ENCODE results near the gene WNT3A. TPM values are rescaled to one million over a fixed set of nuclear protein-coding genes. Genes with fewer than 3 reads are reported as not detected.

Gene WNT3A
- total and polyA plus RNA-seq, 2 experiments from 2014 or later: not detected

GRCh38 chr1:228001738-228002535 lies 4.9 kb upstream of the WNT3A start:
- H3K36me3 ChIP-seq: no peaks in the 10 kb centered on the region
- TF ChIP-seq CTCF (IDR thresholded peaks at IDR 0.05; ENCODE audit: low read depth, low read length): no peak
- no peak overlapping the region for H3K27ac ChIP-seq

GRCh38 chr1:228002792-228003191 lies 4.0 kb upstream of the WNT3A start:
- no peak for TF ChIP-seq CTCF (IDR thresholded peaks at IDR 0.05; ENCODE audit: low read depth, low read length)
- Histone ChIP-seq H3K9me3 (ENCODE audit: low read depth) (no peaks in the 10 kb centered on the region), H3K27ac (no peak overlapping the region), H3K4me3 (no peak overlapping the region), H3K36me3 (no peaks in the 10 kb centered on the region), H3K4me1 (ENCODE audit: low read depth) (no peaks in the 10 kb centered on the region), H3K27me3 (peaks cover 63% of the 10 kb centered on the region)
- DNase-seq (ENCODE audit: low read depth in 1 of 2, low spot score in 1 of 2): no peak

More at GRCh38 chr1:228001738-228002535, 4.9 kb upstream of the WNT3A start:
- Histone ChIP-seq H3K4me1 (ENCODE audit: low read depth) (no peaks in the 10 kb centered on the region), H3K27me3 (peaks cover 54% of the 10 kb centered on the region), H3K9me3 (ENCODE audit: low read depth) (no peaks in the 10 kb centered on the region), H3K4me3 (no peak overlapping the region)
- no peak for DNase-seq (ENCODE audit: low read depth in 1 of 2, low spot score in 1 of 2)

- TF ChIP-seq CTCF (IDR thresholded peaks at IDR 0.05; ENCODE audit: low read depth, low read length): no peak
- Histone ChIP-seq H3K9me3 (ENCODE audit: low read depth) (no peaks in the 10 kb centered on the region), H3K27ac (no peak overlapping the region), H3K27me3 (peaks cover 72% of the 10 kb centered on the region), H3K4me1 (ENCODE audit: low read depth) (no peaks in the 10 kb centered on the region), H3K36me3 (no peaks in the 10 kb centered on the region), H3K4me3 (no peak overlapping the region)
- no peak for DNase-seq (ENCODE audit: low read depth in 1 of 2, low spot score in 1 of 2)
Measured at GRCh38 chr1:228003461-228004330, 3.1 kb upstream of the WNT3A start.

GRCh38 chr1:228004331-228004855 lies 2.4 kb upstream of the WNT3A start:
- Histone ChIP-seq H3K4me1 (ENCODE audit: low read depth) (no peaks in the 10 kb centered on the region), H3K9me3 (ENCODE audit: low read depth) (no peaks in the 10 kb centered on the region), H3K27ac (no peak overlapping the region), H3K4me3 (no peak overlapping the region), H3K27me3 (peaks cover 79% of the 10 kb centered on the region), H3K36me3 (no peaks in the 10 kb centered on the region)
- peak; percentile 36 to 47 for DNase-seq (ENCODE audit: low read depth in 1 of 2, low spot score in 1 of 2)
- TF ChIP-seq CTCF (IDR thresholded peaks at IDR 0.05; ENCODE audit: low read depth, low read length): peak; percentile 61

- no peak for TF ChIP-seq CTCF (IDR thresholded peaks at IDR 0.05; ENCODE audit: low read depth, low read length)
- Histone ChIP-seq H3K4me1 (ENCODE audit: low read depth) (no peaks in the 10 kb centered on the region), H3K36me3 (no peaks in the 10 kb centered on the region), H3K27ac (no peak overlapping the region), H3K9me3 (ENCODE audit: low read depth) (no peaks in the 10 kb centered on the region), H3K4me3 (no peak overlapping the region), H3K27me3 (peaks cover 85% of the 10 kb centered on the region)
- no peak for DNase-seq (ENCODE audit: low read depth in 1 of 2, low spot score in 1 of 2)
Measured at GRCh38 chr1:228004856-228005462, 1.8 kb upstream of the WNT3A start.
